ENCODE data around the gene PITPNC1.
"Not testable (repeated sequence)": the region's sequence is repeated elsewhere in the genome, so short reads cannot be mapped to it uniquely, and the experiment has no call there.

Gene PITPNC1

DNA sequence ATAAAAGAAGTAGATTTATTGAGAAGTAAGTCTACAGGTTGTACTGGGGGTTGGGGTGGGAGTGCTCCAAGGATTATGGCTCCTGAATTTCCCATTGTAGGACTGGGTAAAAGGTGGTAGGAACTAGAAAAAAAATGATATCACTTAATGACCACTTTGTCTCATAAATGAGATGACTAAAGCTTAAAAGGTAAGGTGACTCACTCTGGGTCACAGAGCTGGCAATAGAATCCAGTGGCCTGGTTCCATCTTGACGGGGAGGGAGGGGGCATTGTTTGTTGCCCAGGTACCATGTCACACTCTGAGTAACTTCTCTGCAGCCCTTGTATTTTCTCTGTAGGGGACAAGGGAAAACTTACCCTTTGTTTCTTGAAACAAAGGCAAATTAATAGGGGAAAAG, 126.1 kb downstream of the PITPNC1 start:
- no peak for DNase-seq (ENCODE audit: low read depth in 2 of 3, low spot score in 1 of 3)

DNA sequence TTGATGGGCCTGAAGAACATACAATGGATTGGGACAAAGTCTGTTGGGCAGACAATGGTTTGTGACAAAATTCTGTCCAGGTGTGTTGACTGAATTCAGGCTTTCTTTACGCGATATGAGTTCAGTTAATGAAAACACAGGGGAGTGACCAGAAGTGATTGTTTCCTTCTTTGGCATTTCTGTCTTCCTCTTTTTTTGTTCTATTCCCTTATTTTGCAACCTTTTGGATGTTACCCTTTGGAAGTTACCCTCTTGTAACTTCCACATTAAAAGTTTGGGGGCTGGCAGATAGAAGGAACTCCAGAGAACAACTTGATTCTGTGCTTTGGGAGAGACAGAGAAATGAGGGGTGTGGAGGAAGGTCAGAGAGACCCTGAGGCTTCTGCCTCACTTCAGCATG, 126.7 kb downstream of the PITPNC1 start:
- DNase-seq (ENCODE audit: low read depth in 2 of 3, low spot score in 1 of 3): no peak

DNA sequence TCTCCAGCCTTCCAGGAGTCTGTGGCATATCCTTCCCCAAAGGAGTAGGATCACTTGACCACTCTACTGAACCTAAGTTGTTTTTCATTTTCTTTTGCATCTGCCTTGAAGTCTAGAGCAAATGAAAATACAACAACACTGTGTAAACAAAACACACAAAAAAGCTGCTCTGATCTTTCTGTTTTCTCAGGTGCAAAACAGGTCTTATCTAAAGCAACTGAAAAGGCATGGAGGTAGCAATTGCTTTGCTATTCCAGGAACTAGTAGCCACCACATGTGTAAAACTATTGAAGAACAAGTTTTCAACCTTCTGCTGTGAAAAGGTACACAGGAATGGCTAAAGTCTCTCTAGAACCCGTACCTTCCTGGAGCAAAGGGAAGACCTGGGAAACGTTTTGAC, 127.1 kb downstream of the PITPNC1 start:
- no peak for DNase-seq (ENCODE audit: low read depth in 2 of 3, low spot score in 1 of 3)

DNA sequence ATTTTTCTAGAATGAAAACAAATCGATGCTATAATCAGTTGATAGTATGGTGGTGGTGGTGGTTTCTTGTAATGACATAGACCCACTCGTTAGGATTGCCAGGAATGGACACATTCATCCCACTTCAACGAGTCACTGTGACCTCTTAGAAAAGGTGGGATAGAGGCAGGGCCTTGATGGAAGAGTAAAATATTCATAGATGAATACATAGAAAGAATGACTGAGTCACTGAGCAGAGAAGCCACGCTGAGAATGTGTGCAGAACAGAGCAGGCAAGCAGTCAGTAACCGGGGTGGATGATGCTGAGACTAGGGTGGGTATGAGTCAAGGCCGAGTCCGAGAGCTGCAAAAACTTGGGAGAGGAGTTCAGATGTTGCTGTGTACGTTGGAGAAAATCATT, 129.9 kb downstream of the PITPNC1 start:
- no peak for DNase-seq (ENCODE audit: low read depth in 2 of 3, low spot score in 1 of 3)

DNA sequence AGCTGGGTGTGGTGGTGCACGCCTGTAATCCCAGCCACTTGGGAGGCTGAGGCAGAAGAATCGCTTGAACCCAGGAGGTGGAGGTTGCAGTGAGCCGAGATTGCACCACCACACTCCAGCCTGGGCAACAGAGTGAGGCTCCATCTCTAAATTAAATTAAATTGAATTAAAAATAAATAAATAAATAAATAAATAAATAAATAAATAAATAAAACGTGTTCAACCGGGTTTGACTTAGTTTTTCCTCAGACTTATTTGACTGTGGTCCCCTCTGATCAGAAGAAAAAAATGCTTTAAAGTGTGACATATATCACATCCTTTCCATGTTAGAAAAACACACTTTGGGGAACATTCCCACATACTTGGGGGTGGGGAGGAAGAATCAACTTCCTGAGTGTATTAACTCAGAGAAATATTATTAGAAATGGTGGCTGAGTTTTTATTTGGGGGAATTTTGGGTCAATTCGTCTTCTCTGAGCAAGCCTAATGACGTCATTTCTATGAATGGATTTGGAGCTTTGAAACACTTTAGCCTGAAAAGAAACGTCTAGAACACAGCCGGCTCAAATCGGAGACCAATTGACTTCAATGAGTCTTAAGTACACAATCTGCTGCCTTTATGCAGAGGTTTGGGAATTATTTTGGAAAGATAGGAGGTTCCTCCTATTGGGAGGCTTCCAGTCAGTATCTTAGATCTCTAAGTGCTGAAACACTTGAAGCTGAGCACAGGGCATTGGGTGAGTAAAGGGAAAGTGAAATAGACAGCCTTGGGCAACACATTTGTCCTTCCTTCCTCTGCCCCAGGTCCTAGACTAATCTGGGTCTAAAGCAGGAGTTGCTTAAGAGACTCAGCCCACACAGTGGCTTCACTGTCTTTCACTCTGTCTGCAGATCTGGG, 132.6 kb downstream of the PITPNC1 start:
- DNase-seq (ENCODE audit: low read depth in 2 of 3, low spot score in 1 of 3): no peak

DNA sequence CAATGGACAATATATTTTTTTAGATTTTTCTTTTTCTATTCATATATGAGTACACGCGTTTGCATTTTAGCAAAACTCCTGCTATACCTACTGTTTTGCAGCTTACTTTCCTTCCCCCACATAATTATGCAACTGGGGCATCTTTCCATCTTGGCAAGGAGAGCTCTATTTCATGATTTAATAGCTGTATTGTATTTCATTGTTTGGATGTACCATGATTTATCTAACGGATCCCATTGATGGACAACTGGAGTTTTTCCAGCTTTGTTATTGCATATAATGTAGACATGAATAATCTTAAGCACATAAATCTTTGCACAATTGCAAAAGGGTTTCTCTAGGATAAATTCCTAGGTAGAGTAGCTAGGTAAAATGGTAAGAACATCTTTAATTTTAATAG, 133.9 kb downstream of the PITPNC1 start:
- no peak for DNase-seq (ENCODE audit: low read depth in 2 of 3, low spot score in 1 of 3)

DNA sequence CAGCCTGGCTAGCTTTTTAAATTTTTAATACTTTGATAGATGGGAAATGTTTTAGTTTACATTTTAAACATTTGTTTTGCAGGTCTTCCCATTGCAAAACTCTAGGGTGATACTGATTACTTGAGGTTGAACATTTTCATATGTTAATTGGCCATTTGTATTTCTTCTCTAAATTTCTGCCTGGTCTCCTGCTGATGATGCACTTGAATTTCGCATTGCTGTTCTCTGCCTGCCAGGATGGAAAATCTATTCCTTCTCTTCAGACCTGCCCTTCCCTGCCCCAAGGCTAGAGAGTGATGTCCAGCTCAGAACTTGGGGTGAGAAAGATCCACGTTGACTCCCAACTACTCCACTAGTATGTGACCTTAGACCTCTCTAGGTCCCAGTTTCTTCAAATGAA, 134.7 kb downstream of the PITPNC1 start:
- DNase-seq (ENCODE audit: low read depth in 2 of 3, low spot score in 1 of 3): no peak

DNA sequence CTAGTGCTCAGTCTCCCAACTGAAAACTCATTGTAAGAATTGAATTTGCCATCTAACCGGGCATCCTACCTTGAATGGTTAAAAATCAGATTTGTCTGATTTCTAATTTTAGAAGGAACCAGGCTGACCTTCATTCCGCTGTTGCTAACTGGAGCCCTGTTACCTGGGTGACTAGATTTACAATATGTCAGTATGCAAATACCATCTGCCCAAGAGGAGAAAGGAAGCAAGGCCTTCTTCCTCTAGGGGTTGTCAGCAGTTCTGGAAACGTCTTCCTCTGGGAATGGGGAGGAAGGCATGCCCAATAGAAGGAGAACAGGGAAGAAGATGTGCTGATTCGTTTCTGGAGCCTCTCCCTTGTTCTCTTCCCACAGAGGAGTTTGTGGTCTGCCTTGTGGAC, 137.9 kb downstream of the PITPNC1 start:
- DNase-seq (ENCODE audit: low read depth in 2 of 3, low spot score in 1 of 3): no peak

DNA sequence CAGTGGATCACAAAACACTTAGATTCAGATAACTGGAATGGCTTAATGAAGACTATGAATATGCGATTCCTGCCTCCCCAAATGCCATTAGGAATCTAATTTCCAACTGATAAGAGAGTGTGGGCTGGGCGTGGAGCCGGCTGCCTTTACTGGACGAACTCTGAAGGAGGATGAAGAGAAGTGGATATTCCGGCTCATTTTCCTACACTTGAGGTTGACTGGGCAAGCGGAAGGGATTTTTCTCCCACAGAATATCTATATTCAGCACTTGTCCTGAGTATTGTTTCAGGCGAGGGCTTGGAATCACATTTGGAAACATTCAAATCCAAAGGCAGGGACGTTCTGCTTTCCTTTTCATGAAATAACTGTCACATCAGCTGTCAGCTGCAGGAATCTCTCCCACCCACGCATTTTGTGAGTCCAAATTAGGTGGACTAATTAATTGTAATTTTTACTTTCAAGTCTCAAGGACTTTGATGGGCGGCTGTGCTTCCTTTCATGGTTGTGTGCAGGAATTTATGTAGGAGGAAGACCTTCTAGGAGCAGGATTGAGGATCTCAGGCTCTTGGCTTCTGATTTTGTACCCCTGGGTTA, 138.5 kb downstream of the PITPNC1 start:
- DNase-seq (ENCODE audit: low read depth in 2 of 3, low spot score in 1 of 3): no peak

DNA sequence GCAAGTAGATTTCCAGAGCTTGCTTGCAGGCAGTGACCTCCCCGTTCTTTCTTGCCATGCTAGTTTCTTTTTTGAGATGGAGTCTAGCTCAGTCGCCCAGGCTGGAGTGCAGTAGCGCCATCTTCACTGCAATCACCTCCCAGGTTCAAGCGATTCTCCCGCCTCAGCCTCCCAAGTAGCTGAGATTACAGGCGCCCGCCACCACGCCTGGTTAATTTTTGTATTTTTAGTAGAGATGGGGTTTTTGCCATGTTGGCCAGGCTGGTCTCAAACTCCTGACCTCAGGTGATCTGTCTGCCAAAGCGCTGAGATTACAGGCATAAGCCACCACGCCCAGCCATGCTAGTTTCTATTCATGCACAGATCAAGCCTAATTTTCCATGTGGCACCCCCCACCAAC, 139.5 kb downstream of the PITPNC1 start:
- not testable (repeated sequence) for DNase-seq (ENCODE audit: low read depth in 2 of 3, low spot score in 1 of 3)

DNA sequence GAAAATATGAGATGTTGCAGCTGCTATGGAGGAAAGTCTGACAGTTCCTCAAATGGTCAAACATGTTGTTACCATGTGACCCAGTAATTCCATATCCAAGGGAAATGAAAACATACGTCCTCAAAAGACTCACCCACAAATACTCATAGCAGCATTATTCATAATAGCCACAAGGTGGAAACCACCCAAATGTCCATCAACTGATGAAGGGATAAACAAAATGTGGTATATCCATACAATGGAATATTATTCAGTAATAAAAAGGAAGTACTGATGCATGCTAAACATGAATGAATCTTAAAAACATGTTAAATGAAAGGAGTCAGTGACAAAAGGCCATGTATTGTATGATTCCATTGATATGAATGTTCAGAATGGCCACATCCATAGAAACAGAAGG, 140.2 kb downstream of the PITPNC1 start:
- DNase-seq (ENCODE audit: low read depth in 2 of 3, low spot score in 1 of 3): no peak

DNA sequence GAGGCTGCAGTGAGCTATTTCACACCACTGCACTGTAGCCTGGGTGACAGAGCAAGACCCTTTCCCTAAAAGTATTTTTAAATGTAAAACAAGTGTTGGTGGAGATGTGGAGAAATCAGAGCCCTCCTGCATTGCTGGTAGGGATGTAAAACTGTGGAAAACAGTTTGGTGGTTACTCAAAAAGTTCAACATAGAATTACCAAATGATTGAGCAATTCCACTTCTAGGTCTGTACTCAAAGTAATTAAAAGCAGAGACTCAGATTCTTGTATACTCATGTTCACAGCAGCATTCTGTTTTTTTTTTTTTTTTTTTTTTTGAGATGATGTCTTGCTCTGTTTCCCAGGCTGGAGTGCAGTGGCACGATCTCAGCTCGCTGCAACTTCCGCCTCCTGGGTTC, 141.8 kb downstream of the PITPNC1 start:
- DNase-seq (ENCODE audit: low read depth in 2 of 3, low spot score in 1 of 3): no peak

DNA sequence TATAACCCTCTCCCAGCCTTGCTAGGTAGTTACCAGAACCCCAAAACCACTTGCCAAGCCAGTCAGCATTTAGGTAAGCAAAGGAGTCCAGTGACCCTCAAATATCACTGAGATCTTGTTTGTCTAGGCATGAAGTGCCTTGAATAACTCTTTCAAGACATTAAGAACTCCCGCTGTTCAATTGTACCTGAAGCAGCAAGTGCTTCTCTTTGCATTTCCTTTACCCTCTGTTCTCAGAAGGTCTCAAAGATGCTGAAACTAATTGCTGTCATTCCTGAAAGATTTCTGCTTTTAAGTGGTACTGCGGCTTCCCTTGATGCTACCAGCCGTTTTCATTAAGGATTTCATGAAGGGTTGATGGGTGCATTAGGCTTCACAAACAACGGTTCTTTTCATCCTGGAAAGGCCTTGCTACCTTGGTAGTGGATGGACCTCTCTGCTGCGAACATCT, 142.7 kb downstream of the PITPNC1 start:
- DNase-seq (ENCODE audit: low read depth in 2 of 3, low spot score in 1 of 3): no peak

DNA sequence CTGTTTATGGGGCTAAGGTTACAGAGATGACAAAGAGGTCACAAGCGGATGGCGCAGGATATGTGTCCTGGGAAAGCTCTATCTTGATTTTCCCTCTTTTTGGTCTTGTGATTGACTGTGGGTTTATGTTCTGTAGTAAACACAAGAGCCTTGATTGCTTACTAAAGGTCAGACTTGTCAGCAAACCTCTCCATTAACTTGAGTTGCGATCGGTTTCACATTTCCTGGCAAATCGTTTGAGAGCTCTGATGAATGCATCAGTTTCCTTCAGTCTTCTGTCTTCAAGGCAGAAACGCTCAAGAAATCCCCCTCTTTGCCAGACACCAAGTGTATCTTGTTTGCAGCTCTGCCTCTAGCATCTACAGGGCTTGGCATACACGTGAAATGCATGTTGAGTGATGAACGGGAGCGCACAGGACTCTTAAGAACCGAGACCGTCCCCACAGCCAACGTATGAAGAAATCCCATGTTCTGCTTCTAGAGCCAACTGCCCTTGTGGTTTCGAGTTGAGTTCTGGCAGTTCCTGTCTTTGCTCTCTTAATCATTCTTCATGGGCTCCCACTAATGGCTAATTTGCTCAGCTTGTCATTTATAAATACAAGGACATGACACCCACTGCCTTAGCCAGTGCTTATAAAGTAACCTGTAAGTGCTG, 143.3 kb downstream of the PITPNC1 start:
- no peak for DNase-seq (ENCODE audit: low read depth in 2 of 3, low spot score in 1 of 3)

DNA sequence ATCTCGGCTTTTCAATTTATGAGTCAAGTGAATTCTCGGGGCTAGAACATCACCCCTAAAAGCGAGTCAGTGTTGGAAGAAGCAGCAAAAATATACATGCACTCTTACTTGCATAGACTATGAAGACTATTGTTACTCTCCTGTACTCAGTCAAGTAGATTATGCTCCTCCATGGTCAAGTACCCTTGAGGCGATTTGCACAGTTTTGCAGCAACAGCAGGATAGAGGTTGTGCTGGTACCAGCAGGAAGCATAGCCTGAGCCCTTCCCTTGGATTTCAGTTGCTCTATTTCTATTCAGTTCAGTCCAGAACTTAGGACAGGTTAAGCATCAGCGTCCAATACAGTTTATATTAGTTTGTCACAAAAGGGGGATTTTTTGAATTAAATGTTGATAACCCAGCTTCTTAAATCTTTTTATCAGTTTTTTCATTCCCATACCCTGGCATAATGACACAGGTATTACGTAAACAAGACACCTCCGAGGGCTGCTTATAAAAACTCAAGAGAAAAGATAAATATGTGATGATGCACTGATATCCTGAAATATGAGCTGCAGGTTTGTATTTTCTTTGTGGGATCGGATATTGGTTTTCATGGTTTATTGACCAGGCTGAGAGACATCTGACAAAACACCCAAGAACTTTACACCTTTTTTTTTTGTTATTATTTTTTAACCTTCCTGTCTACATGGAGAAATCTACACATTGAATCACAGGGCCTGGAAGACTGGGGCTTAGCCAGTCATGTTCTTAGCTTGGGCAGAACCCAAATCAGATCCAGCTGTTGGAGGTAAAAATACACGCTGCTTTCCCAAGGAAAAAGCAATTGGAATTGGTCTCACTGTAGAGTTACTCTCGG, 144.1 kb downstream of the PITPNC1 start:
- DNase-seq (ENCODE audit: low read depth in 2 of 3, low spot score in 1 of 3): no peak

DNA sequence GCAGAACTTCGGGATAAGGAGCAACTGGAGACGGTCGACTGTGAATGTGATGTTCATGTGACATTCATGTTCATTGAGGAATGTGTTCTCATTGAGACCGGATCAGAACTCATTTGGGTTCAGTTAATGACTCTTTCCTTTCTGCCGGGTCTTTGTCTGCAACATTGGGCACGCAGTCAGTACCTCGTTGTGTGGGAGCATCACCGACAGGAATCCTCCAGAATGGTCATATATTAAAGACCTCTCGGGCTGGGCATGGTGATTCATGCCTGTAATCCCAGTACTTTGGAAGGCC, 144.6 kb downstream of the PITPNC1 start:
- DNase-seq (ENCODE audit: low read depth in 2 of 3, low spot score in 1 of 3): no peak

DNA sequence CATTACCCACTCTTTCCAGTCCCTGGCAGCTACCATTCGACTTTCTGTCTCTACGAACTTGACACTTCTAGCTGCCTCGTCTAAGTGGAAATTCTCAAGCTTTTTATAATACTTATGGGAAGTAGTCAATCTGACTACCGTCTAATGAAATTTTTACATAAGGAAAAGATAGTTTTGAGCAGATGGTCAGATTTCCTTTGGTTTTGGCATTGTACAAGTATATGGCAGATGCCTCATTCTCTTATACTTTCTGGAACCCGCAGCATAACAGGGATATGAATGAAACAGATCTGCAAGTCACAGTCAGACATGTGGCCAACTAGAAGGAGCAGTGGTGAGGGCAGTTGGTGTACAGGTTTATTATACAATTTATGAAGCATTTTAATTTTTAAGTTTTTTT, 146.0 kb downstream of the PITPNC1 start:
- DNase-seq (ENCODE audit: low read depth in 2 of 3, low spot score in 1 of 3): no peak

DNA sequence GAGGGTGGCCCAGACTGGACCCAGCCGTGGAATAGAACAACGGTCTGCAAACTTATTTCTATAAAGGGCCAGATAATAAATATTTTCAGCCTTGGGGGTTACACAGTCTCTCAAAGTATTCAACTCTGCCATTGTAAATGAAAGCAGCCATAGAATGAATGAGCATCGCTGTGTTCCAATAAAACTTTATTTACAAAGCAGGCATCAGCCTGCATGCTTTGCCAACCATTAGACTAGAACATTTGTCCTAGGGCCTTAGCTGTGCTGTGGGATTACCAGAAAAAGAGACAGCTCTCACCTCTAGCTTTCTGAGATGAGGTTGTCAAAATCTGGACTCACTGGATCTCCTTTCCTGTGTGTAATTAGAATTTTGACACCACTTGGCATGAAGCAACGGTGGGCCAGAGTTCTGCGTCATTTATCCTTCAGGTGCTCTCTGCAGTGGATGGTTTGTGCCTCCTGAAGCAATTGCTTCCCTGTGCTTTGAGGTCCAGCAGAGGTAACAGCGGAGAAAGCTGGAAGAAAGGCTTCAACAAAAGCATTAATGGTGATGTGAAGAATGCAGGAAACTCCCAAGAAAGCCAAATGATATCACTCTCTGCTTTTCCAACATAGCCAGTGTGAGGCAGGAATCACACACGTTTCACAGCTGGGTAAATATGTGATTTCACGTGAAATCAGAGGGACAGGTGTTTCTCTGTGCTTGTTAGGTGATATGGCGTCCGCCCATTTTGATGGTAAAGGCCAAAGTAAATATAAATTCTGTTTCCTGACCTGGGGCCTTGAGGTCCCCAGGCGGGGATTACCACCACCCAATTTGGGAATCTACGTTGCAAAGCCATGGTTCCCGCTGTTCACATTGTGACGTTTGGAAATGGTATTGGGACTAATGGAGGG, 148.4 kb downstream of the PITPNC1 start:
- DNase-seq (ENCODE audit: low read depth in 2 of 3, low spot score in 1 of 3): no peak

DNA sequence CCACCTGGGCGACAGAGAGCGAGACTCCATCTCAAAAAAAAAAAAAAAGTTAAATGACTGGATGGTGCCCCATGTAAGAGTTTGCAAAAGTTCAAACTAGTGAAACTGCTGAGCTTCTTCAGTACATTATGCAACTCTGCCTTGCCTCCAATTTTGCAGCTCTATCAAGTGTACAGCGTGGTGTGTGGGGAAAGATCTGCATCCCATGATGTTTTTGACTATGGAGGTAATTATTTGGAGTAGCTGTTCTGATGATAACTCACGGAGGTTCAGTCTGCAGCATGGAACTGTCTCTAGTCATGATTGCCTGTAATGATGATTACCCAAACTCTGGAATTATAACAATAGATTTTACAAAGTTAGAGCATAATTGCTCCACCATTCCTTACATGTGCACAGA, 149.6 kb downstream of the PITPNC1 start:
- no peak for DNase-seq (ENCODE audit: low read depth in 2 of 3, low spot score in 1 of 3)

DNA sequence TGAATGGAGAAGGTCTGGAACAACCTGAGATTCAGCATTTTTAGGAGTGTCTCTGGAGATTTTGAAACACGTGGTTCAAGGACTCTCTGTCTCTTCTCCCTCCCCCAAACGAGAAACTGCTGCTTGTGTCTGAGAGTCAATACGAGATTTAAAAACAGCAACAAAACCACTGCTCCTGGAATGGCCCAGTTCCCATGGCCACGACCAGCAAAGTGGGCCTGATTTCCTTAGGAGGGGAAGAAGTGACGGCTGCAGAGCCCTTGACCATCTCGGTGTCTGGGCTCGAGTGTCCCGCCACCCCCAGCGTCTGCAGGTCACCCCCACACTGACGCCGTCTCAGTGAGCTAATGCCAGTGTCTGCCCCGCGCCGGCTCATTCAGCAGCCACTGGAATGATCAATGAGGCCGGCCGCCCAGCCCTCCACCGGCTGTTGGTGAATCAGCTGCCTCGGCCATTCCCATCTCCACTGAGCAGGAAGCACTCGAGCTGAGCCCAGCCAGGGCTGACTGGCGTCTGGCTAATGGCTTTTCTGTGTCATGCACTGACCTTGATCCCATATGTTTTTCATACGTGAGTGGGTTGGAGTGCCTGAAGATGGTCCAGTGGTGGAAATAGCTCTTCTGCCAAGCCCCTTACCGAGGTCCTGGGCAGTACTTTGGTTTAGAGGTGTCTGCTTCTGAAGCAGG, 151.8 kb downstream of the PITPNC1 start:
- DNase-seq (ENCODE audit: low read depth in 2 of 3, low spot score in 1 of 3): no peak

Measured in stimulated activated CD4-positive, alpha-beta T cell treated with anti-CD3 and anti-CD28 coated beads, Interleukin-12 subunit alpha, Interleukin-12 subunit beta, amount 100 ng/mL, for 48 hours (primary cell).